HG03280 (cell line): Measurements from ENCODE around the gene RAI1.
"Not testable (repeated sequence)": the region's sequence is repeated elsewhere in the genome, so short reads cannot be mapped to it uniquely, and the experiment has no call there.

Experiments
- ATAC-seq: cut with Tn5 transposase; IDR thresholded peaks from one replicate; pipeline ENCODE4 v1.9.1; 2021; ENCODE audit warnings: mild to moderate bottlenecking, moderate library complexity; ENCODE audit not compliant: unreplicated experiment

The RAI1 gene

DNA sequence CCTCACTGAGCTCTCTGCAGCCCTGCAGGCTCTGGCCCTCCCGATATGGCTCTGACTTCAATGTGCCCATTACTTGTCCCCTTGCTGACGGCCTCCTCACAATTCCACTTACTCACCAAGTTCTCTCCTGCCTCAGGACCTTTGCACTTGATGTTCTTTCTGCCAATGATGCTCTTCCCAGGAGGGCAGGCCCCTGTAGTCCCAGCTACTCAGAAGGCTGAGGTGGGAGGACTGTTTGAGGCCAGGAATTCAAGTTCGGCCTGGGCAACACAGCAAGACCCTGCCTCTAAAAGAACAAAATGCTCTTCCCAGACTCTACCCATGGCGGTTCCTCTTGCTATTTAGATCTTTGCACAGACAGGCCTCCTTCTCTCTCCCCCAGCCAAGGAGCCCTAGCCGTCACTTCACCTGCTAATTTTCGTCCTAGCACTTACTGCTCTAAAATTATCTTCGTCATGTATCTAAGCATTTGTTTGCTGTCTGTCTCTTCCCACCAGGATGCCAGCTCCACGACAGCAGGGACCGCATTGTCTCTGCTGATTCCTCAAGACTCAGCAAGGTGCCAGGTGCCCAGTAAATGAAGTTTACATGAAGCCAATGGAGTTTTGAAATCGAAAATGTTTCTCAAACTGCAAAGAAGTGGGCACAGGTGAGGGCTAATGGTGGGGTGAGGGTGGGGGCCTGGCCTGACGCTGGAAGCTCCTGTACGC is 626 bp upstream of the RAI1 start:
- ATAC-seq: no peak

DNA sequence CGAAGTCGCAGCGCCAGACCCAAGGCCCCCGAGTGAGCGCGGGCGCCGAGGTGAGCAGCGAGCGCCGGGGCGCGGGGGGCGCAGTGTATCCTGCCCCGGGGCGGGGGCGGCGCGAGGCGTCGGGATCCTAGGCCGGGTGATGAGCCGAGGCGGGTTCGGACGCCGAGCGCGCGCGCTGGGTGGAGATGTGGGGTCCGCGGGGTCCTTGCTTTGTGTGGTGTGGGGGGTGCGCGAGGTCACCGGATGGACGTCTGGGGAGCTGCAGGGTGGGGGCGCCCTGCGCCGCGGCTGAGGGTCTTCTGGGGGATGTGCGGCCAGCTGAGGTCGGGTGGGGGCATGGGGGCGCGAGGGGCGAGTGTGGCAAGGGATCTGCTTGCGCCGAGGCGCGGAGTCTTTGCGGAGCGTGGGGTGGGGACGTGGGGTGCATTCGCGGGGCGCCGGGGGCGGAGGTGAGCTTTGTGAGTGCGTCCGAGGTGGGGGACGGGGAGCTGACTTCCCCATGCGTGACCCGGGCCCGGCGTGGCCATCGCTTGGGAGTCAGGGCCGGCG is 560 bp downstream of the RAI1 start:
- ATAC-seq: no peak

DNA sequence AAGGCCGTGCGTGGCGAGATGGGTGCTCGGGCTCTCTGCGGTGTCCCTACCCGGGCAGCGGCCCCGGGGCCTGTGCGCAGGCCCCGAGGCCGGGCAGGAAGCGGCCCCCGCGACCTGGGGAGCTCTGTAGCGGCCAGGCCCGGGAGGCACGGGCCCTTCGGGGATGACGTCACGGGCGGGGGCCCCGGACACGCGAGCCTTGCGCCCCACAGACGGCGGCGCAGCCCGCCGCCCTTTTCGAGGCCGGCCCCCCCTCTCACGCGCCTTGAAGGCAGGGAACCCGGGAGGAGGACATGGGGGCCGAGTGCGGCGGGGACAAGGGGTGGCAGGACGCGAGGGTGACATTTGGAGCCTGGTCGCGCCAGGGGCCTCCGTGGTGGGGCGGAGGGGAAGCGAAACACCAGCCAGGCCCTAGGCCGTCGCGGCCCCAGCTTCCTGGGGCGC is 1.1 kb downstream of the RAI1 start:
- ATAC-seq: peak; percentile 36

DNA sequence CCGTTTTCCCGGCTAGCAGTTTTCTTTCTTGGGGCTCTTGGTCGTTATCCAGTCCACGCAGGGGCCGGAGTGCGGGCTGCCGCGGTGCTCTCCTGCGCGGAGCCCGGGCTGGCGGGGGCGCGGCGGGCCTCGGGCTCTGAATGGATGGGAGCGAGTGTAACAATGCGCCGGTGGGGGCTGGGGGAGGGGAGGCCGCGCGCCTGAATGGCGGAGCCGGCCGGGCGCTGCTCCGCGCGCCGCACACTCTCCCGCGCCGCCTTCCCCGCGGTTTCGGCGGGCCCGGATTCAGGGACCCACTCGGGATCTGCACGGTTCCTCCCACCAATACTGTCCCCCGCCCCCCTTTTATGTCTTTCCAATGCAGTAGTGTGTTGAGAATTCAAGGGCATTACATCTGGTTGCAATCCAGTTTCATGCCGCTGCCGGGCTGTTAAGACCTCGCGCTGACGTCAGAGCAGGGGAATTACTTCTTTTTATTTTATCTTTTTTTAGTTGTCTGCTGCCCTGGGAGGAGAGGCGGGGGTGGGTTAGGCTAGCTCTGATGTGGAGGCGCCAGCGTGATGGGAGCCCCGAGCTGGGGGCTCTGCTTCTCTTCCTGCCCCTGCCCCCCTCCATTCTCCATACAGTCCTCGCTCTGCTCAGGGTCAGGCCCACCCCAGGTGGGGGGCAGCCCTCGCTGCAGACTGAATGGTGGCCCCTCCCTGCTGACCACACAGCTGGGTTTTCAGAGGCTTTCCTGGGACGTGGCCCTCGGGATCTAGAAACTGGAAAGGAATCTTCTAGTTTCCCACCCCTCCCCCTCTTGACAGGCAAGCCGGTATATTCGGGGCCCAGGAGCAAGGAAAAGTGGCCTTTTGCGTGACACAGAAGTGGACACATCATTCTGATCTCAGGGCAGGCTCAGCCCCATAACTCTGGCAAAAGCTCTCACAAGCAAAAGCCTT is 1.8 kb downstream of the RAI1 start:
- peak; percentile 30 for ATAC-seq

DNA sequence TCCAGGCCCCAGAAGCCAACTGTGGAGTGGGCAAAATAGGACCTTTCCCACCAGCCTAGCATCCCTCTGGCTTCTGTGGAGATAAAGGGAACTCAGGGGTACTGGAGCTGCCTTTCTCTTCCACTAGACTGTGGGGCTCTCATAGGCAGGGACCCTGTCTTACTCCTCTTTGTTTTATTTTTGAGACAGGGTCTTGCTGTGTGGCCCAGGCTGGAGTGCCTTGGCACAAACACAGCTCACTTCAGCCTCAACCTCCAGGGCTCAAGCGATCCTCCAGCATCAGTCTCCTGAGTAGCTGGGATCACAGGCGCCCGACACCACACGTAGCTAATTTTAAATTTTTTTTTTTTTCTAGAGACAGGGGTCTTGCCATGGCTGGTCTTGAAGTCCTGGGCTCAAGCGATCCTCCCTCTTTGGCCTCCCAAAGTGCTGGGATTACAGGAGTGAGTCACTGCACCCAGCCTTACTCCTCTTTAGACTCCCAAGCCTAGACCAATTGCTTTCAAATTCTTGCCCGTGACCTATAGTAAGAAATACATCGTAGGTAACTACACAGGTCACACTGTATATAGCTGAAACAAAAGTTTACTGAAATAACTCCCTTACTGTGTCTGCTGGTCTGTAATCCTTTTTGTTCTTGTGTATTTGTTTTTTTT is 2.6 kb downstream of the RAI1 start:
- no peak for ATAC-seq

DNA sequence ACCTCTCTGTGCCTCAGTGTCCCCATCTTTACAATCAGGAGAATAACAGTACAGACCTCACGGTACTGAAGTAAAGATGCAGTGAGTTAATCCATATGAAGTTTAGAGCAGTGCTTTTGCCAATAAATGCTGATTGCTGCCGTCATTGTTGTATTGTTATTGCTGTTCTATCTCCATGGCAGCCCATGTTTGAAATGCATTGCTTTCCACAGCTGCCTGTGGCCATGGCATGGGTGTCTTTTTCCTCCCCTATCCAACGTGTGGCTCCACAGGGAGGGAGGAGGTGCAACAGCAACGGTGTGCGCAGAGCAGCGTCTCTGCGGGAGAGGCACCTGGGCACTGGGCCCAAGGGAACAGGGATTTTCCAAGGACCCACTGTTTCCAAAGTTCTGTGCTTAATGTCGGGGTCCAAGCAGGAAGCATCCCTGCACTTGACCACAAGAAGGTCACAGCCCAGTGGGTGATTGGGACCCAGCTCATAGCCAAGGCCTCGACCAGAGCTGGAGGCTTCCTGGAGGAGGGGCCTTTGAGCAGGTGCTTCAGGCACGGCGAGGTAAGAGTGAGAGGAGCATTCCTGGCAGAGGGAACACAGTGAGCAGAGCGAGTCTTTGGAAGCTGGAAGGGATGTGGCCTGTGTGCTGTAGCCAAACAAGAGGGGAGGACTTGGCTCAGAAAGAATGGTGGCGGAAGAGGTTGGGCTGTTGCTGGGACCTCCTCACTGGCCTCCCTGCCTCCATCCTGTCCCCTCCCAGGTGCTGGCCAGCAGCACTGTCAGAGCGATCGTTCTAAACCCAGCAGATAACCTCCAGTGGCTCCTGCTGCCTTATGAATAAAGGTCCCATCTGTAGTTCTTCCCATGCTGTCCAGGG is 3.9 kb downstream of the RAI1 start:
- ATAC-seq: no peak

DNA sequence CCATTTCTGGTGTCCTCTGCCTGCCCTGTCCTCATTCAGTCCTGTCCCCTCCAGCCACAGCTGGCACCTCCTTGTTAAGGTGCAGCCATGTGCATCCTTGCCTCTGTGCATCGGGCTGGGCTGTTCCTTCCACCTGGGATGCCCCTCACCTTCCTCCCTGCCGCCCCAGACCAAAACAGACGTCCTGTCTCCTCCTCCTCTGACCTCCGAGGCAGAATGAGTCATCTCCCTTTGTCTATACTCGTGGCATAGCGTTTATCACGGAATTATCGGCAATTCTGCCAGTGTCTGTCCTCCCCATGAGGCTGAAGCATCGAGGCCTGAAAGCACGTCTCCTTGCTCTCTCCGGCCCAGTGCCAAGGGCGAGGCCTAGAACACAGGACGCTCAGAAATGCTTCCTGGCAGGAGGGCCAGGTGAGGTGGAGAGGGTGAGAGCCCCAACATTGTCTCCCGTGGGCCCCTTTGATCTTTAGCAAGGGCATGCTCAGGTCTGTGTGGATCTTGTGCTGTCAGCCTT is 4.6 kb downstream of the RAI1 start:
- ATAC-seq: no peak

DNA sequence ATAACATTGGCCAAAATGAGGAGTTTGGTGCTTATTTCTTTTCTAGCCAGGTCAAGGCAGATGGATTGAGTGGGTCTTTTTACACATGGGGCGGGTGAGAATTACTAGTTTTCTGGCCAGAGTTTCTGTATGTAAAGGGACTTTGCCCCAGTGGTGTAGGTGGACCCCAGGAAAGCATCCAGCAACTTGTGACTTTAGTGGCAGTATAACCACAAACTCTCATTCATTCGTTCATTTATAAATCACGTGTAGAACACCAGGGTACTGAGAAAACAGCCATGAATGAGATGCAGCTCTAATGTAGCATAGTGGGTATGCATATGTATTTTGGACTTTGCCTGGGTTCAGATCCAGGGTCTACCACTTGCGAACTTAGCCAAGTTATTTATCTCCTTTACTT is 8.1 kb downstream of the RAI1 start:
- ATAC-seq: no peak

DNA sequence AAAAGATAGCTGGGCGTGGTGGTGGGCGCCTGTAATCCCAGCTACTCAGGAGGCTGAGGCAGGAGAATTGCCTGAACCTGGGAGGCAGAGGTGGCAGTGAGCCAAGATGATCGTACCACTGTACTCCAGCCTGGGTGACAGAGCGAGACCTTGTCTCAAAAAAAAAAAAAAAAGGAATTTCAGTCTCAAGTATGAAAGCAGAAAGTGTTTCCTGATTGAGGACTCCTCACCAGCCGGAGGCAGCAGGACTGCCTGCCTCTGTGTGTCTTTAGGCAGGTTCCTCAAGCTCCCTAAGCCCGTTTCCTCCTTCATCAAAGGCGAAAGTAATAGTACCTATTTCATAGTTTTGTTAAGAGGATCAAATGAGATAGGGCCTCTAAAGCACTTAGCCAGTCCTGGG is 9.0 kb downstream of the RAI1 start:
- ATAC-seq: not testable (repeated sequence)

DNA sequence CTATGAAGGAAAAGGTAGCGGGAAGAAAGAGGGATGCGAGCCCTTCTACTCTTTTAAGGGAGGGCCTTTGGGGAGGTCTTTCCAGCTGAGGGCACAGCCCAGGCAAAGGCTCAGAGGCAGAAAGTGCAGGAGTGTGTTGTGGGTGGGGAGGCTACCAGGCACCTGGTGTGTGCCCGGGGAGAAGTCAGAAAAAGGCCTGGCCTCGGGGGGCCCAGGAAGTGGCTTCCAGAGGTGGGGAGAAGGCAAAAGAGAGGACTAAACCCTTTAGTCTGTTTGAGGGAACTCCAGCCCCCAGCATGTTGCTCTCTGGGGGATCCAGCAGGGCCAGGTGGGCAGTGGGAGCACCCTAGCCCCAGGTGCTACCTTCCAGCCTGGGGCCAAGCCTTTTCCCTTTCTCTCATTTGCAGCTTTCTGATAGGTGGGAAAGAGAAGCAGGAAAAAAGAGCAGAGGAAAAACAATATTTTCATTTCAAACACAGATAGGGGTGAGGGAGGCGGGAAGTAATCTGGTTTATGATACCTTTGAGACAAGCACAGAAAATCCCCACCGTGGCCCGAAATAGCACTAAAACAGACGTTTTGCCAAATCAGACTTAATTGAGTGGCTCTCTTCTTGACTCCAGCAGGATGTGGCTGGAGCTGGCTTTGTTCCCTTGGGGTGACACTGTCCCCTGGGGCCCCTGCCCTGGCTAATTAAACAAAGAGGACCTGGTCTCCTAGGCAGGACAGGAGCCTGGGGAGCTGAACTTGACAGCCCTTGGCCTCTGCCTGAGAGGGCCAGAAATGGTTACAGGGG is 10.4 kb downstream of the RAI1 start:
- no peak for ATAC-seq

DNA sequence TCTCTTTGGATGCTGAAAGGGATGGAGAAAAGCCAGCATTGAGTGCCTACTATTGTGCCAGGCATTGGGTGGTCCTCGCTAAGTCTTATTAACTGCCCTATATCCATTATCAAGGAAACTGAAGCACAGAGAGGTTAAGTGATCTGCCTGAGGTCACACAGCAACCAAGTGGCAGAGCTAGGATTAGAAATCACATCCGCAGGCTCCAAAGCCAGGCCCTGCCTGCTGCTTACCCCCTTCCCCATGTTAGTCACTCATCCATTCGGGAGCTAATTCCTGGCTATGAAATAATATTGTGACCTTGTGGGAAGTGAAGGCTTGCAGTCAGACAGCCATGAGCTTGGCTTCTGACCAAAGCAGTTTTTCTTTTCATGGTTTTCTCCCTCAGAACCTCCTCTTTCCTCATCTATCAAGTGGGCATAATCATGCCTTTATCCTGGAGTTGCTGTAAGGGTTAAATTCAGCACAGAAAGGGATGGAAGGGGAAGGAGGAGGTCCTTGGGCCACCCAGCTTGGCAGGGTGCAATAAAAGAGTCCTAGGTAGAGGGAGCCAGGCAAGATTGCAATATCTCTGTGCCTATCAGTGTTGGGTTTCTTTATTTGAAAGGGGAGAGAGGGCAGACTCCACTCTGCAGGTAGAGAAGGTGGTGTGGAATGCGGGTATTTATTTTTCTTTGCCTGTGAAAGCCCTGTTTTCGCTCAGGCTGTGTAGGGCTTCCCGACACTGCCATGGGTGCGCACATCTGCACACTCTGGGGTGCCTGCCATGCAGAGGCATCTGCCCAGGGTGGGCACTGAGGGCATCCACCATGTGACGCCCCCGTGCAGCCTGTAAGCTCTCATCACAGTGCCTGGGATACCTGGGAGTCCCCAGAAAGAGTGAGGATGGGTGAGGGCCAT is 11.3 kb downstream of the RAI1 start:
- no peak for ATAC-seq

DNA sequence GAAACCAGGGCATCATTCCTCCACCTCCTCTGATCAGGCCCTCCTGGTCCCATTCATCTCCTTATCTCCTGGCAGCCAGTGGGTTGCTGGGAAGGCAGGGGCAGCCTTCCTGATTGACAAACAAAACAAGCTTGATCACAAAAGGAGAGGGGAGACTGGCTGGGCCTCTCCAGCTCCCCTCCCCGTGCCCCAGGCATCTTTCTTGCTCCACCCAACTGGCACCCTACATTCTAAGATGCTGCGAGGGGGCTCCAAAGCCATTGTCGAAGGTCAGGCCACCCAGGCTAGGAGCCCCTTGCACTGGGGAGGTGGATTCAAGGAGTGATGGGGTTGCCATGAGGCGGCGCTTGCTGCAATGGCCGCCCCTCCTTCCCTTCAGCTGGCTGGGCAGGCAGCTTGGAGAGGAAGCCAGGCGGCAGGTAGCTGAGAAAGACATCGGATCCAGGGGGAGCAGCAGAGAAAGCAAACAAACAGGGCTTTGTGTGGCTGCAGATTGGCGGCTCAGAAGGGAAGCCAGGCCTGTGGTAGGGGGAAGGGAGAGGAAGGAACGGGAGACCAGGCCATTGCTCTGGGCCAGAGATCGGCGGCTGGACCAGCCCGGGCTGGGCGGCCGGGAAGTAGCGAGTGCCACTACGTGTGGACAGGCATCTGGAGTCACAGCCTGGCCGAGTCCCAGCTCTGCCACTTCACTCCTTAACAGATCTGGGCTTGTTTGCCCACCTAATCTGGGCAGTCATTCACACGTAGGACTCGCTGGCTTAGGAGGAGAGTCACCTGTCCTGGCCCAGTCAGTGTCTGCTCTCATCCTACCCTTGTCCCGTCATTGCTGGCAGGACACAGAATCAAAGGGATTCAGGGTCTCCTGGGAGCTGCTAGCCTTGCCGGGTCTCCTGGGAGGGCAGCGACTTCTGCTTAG is 12.3 kb downstream of the RAI1 start:
- no peak for ATAC-seq

DNA sequence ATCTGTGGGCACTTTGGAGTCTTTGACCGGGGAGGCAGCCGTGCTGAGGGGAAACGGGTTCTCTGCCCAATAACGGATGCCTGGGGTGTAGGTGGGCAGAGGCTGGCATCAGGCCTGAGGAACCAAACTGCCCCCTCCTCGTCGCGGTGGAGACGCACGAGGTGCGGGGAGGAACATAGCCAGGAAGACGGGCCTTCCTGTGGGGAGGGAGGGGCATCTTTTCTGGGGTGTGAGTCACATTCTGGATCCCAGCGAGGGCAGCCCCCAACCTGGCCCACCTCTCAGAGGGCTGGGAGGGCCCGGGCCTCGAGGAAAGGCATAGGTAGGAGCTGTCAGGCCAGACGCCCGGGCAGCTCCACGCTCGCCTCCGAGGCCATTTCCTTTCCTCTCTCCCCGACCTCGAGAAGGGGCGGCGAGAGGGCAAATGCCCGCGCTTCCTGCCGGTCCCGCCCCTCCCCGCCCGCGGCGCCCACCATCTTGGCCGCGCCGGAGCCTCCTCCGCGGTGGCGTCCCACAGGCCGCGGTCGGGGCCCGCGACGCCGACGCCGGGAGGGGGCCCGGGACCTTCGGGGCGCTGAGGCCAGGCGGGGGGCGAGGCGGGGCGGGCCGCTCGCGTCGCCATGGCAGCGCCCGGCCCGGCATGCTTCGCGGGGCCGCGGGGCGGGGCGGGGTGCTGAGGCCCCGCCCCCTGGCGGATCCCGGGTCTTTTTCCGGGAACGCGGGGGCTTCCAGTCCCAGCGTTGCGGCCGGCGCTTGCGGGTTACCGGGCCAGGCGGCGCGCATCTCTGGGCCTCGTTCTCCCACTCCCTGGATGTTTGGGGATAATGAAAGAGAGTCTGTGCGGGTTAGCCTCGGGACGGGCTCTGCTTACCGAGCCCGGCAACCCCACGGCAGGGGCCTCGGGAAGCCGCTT is 13.2 kb downstream of the RAI1 start:
- peak; percentile 71 for ATAC-seq

DNA sequence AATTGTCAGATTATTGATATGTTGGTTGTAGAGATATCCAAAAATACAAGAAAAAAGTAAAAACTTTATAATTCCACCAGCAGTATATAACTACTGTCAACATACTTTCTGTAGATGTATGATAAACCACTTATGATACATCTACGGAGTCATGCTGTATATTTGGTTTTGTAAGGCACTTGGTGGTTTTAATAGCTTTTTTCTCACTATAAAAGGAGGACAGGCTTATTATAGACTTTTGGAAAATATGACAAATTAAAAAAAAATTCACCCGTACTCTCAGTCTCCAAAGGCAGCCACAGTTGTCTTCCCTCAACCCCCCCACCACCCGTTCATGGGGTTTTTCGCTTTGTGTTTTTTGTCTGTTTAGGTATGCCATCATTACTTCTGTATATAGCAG is 14.8 kb downstream of the RAI1 start:
- ATAC-seq: no peak

DNA sequence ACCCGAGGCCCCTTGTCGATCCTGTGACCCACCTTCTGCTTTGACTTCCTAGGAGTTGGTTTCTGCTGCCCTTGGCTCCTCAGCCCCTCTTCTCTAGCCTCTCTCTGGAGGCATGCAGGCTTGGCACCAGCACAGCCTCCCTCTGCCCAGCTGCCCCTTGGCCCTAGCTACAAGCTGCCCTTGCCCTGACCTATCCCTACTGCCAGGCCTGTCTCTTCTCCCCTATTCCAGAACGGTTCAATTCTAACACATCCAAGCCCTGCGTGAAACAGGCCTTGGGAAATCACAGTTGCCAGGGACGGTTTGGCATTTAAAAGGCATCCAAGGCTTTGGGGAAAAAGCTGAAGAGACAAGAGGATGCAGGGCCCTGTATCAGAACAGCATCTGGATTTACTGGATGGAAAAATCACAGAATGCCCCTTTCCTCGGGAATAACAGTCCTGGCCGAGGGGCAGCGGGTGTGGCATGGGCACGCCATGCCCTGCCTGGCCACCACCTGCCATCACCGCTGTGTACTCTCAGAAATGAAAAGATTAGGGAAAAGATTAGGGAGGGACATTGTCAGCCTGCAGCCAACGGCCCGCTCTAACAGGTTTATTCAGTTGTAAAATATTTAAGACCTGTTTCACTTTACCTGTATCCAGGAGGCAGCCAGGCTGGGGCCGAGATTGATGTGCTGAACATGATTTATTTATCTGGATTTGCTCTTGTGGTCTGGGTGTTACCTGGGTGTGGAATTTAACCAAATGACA is 15.8 kb downstream of the RAI1 start:
- no peak for ATAC-seq

DNA sequence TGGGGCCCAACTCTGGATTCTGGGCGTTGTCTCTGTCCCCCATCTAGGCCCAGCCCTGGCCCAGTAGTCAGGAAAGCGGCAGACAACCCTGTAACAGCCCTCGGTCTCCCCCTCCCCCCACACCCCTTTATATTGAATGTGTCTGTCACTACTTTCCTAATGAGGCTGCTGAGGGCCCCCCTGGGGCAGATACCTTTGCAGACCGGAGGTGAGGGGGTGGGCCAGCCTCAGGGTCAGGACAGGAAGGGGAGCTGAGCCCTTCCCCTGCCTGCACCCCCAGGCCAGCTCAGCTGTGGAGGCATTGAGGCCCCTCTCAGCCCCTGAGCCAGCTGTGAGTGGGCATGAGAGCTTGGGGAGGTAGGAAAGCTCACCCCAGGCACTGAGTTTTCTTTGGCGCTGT is 17.1 kb downstream of the RAI1 start:
- no peak for ATAC-seq
